GM12892 (cell line): ENCODE data around the gene PXMP4.

Experiments used
- DNase-seq: peaks from one replicate; pipeline ENCODE4 v3.0.0; 2011; ENCODE audit not compliant: insufficient read length
- FAIRE-seq: peaks from 2 replicates; lab custom pipeline; 2011; peaks lifted over from hg19 to GRCh38; lab: Jason Lieb, UNC
- POLR2A ChIP-seq: IDR thresholded peaks from 2 replicates; pipeline ENCODE4 v1.6.1; 2011; ENCODE audit warnings: low read depth, low read length, control low read depth
- POLR2AphosphoS5 ChIP-seq: IDR thresholded peaks from 2 replicates; pipeline ENCODE4 v1.6.1; 2011; ENCODE audit warnings: low read depth, low read length, control low read depth
- TAF1 ChIP-seq: IDR thresholded peaks from 2 replicates; pipeline ENCODE4 v1.6.1; 2011; ENCODE audit warnings: low read depth, mild to moderate bottlenecking, control low read depth, low read length, borderline replicate concordance

Gene PXMP4

DNA sequence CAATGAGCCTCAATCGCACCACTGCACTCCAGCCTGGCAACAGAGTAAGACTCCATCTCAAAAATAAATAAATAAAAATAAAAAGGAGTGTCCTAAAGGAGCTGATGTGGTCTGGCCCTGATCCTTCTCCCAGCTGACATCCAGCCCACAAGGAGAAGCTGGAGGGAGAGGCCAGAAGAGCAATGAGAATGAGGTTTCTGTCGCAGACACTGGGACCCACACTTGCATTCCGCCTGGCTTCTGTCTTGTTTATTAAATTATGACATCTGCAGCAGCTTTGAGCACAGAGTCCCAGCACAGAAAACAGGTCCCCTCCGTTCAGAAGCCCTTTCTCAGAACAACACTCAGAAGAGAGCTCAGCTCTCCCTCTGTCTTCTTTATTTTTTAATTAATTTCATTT is 23.7 kb downstream of the PXMP4 start:
- DNase-seq (no peak), FAIRE-seq (no peak)
- no peak for TF ChIP-seq TAF1
- TF ChIP-seq POLR2A, result no peak
- TF ChIP-seq POLR2AphosphoS5, result no peak

DNA sequence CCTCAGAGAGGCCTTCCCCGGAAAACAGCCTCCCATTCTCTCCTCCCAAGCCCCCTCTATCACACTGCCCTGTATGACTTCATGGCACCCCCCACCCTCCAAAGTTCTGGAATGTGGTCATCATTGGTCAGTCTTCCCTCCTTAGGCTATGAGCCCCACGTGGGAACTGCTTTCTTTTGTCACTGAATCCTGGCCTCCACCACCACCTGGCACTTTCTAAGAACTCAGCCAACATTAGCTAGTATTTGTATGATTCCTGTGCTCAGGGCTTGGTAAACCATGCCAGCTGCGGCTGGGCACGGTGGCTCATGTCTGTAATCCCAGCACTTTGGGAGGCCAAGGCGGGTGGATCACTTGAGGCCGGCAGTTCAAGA is 25.5 kb downstream of the PXMP4 start:
- FAIRE-seq, result no peak
- no peak for TF ChIP-seq POLR2A
- DNase-seq, result no peak

DNA sequence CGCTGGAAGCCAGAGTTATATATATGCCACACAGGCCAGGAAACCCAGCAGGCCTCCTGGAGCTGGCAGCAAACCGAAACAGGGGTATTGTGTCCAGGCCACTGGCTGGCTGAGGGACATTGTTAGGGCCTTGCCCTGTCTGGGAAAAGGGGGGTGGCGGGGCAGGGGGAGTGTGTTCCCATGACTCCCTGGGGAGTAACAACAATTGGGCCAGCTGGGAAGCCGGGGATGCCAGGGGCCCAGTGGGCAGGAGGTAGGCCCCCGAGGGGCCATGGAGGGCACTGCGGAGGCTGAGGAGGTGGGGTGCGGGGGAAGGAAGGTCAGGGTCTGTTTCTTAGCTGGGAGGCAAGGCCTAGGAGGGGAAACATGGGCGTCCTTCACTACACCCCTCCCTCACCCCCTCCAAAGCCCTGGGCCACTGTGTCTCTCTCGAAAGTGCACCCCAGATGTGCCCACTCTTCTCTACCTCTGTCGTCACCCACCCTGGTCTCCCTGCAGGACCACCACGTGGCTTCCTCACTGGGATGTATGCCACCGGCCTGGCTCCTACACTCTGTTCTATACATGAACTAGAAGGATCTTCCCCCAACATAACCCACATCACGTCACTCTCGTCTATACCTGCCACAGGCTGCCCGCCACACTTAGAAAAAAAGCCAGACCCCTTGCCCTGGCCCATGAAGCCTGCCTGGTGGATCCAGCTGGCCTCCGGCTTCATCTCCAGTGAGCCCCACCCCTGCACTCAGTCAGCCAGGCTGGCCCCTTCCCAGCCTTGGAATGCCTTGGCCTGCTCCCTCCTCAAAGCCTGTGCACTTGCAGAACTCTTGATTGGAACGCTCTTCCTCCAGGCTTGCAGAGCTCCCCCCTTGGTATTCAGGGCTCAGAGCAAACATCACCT is 26.1 kb downstream of the PXMP4 start:
- DNase-seq (no peak), FAIRE-seq (no peak)

DNA sequence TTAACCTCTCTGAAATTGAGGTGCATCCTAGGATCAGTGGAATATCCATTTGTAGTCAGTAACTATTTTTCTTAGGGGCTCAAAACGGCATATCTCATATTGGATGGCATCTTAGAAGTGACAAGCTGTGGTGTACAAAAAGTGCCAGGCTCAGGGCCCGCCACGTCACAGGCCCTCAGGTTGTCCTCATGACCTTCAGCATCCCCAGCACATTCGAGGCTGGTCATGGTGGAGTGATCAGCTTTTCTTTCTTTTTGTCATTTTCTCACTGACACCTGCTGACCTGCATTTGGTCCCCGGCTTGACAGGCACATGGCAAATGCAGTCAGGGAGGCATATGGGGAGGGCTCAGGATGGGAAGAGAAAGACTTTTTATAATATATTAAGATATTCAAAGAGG is 26.8 kb downstream of the PXMP4 start:
- FAIRE-seq, result no peak
- TF ChIP-seq TAF1, result no peak
- no peak for TF ChIP-seq POLR2A
- TF ChIP-seq POLR2AphosphoS5, result no peak
- DNase-seq, result no peak

More for the DNA sequence above, 26.1 kb downstream of the PXMP4 start:
- no peak for TF ChIP-seq POLR2A
- TF ChIP-seq POLR2AphosphoS5, result no peak
- TF ChIP-seq TAF1, result no peak

DNA sequence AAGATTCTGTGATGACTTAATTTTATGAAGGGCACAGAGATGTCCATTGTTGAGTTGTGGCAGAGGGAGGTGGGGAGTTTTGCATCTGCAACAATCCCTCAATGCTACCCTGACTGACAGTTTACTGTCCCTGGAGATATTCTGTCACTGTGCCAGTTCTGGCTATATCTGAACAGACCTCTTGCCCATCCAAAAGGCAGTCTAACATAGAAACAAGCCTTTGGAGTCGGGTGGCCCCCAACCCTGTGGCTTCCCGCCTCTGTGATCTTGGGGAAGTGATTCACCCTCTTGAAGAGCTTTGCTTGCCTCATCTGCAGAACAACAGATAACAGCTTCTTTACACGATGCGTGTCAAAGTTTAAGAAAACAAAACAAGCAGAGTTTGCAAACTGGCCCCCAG is 30.1 kb downstream of the PXMP4 start:
- FAIRE-seq (no peak), DNase-seq (no peak)
- TF ChIP-seq POLR2AphosphoS5, result no peak
- TF ChIP-seq POLR2A, result no peak
- TF ChIP-seq TAF1, result no peak

DNA sequence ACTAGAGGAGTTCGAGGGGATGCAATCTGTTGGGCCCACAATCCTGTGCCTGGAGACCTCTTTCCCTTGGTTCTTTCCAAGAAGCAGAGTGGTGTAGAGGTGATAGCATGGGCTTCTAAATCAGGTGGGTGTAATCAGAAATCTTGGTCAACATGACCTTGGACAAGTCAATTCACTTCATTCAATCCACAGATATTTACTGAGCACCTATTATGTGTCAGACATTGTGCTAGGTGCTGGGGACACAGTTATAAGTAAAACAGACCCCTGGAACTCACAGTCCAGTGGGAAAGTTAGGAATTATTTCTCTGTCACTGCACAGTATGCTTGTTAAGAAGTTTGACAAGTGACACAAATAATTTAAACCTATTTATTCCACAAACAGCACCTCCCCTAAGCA is 30.6 kb downstream of the PXMP4 start:
- DNase-seq, result no peak
- FAIRE-seq, result no peak
- TF ChIP-seq POLR2AphosphoS5 (no peak), POLR2A (no peak), TAF1 (no peak)

DNA sequence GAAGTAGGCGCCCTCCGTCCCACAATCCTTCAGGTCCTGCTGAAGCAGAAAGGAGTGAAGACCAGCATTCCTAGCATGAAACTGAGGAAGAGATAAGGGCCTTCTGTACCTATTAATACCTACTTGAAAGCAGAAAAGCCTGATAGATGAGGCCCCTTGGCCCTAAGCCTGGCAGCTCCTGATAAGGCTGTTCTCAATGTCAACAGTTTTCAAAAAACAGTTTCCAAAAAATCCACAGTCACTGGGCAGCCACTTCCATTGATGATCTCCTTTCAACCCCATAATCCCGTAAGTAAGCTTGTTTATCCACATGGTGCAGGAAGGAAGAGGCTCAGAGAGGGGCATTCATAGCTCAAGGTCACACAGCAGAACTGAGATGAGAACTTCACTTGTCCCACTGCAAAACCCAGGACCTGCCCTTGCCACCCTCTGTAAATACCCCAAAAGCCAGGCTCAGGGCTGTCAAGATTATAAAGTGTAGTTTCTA is 31.1 kb downstream of the PXMP4 start:
- TF ChIP-seq TAF1, result no peak
- TF ChIP-seq POLR2A, result no peak
- TF ChIP-seq POLR2AphosphoS5, result no peak
- DNase-seq (no peak), FAIRE-seq (no peak)

DNA sequence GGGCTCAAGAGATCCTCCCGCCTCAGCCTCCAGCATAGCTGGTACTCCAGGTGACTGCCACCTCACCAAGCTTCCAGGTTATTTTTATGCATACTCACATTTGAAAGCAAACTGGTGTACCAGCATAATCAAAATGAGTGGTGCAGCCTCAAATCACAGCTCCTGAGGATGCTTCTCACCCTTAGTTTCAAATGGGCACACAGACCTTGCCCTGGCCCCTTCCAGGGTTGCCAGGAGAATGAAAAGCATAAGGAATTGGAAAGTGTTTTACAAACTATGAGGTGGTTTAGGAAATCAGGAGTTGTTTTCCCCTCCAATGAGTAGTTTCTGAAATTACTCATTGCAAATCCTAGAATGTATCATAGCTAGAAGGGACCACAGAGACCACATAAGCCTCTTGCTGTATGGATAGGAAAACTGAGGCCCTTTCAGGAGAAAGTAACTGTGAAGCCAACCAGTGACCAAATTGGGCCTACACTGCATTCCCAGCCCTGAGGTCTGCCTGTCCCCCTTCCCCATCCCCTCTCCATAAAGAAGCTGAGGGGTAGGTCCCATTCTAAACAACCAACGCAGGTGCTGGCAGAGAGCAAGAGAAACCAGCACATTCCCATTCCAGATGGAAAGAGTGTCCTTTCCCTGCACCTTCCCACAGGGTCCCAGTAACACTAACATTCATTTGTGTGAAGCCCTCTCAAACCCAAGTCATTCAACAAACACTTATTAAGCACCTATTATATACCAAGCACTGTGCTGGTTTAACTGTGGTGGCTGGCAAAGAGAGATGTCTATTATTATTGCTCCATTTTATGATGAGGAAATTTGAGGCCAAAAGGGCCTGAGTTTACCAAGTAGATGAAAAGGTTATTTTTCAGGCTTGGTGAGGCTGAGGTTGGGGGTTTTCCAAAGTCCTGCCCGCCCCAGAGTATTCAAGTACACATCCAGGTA is 31.8 kb downstream of the PXMP4 start:
- TF ChIP-seq TAF1 (no peak), POLR2A (no peak), POLR2AphosphoS5 (no peak)
- DNase-seq (no peak), FAIRE-seq (no peak)

DNA sequence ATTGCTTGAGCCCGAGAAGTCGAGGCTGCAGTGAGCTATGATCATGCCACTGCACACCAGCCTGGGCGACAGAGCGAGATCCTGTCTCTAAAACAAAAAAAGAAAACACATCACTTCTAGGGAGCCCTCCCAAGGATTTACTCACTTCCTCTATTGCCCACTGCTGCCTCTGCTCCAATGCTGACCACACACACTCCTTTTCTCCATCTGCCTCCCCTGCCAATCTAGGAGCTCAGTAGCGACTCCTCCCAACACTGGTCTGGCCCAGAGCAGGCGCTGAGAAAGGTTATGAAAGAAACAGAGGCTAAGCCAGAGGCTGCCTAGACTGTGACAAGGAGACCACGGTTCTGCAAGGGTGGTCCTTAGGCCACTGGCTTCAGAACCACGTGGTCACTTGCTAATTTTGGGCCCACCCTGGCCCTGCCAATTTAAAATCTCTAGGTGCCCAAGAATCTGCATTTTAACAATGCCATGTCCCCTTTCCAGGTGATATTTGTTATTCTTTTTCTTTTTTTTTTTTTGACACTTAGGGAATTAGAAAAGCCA is 32.7 kb downstream of the PXMP4 start:
- TF ChIP-seq POLR2A (no peak), POLR2AphosphoS5 (no peak), TAF1 (no peak)
- FAIRE-seq (no peak), DNase-seq (no peak)

DNA sequence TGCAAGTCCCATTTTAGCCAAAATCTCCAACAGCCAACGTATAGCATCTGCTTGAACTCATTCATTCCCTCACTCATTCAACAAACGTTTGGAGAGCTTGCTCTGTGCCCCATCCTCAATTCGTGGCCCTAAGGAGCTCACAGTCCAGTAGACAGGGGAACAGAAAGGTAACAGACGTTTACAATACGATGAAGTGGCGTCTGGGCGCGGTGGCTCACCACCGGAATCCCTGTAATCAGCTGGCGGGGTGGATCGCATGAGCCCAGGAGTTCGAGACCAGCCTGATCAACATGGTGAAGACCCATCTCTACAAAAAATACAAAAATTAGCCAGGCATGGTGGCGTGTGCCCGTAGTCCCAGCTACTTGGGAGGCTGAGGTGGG is 33.1 kb downstream of the PXMP4 start:
- no peak for TF ChIP-seq POLR2AphosphoS5
- no peak for TF ChIP-seq POLR2A
- TF ChIP-seq TAF1, result no peak
- DNase-seq, result no peak
- no peak for FAIRE-seq

DNA sequence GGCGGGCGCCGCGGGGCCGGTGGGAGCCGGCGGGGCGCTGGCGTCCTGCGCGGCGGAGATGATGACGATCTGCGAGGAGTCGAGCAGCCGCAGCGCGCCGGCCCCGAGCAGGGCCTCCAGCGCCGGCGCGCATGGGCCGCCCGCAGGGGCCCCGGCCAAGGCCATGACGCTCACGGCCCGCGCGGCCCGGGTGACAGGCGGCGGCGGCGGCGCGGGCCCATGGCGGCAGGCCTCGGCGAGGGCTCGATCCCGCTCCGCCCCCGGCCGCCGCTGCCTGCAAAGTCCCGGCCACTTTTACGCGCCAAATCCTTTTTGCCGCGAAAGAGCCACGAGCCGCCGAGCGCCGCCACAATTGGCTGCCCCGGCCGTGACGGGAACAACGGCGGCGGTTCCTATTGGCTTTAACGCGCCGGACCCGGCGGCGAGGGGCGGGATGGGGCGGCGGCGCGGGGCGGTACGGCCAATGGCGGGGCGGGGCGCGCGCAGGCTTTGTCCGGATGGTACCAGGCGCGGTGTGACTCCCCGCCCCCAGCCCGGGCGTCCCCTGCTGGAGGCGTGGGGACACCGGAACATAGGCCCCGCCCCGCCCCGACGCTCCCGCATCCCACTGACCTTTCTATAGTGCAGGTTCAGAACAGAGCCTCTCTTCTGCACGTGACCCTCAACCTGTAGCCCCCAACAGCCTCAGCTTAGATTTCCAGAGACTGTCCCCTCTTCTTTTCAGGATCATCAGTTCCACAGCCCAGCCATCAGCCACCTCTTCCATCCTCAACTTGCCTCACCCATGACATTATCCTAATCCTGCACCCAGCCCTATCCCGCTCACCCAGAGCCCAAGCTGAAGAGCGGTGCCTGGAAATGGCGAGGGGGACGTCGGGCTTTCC is 33.8 kb downstream of the PXMP4 start, which contains the start of gene E2F1:
Gene E2F1 (minus strand): TSS at position 286 of the 884 bp plus-strand sequence. CDS start 121 bp downstream, at position 165.
- TF ChIP-seq TAF1 (no peak), POLR2A (no peak; the same call in 1 of the 2 replicates)
- peak; percentile 85 for FAIRE-seq

More for the DNA sequence above, 33.8 kb downstream of the PXMP4 start, which contains the start of gene E2F1:
- DNase-seq, result peak; percentile 98
